ENCODE measurements around the gene EDA.

- TF ChIP-seq CTCF (IDR thresholded peaks at IDR 0.05) = no peak
- TF ChIP-seq POLR2A (IDR thresholded peaks at IDR 0.05) = no peak
- TF ChIP-seq EP300 (IDR thresholded peaks at IDR 0.05) = no peak
These were observed 125.8 kb downstream of the EDA start for GRCh38 chrX:69741721-69742120.
